Upper lobe of left lung (tissue), 4 donors: ENCODE data around the gene TSC22D4.

Source experiments
- CTCF ChIP-seq, 6 experiments: fragments of 450-650 bp in 4 of 6; fragments of 200-600 bp in 2 of 6; sonication (generic) in 2 of 6; IDR thresholded peaks; one replicate each; pipeline ENCODE4 v1.5.1; 2016 to 2019; ENCODE audit warnings: antibody characterized with exemption in 6 of 6
- POLR2A ChIP-seq, 4 donors: fragments of 450-650 bp; IDR thresholded peaks; one replicate each; pipeline ENCODE4 v1.5.1; 2016 to 2017; ENCODE audit warnings: antibody characterized with exemption in 4 of 4, mild to moderate bottlenecking in 2 of 4

- TF ChIP-seq CTCF (IDR thresholded peaks at IDR 0.05) (no peak), POLR2A (IDR thresholded peaks at IDR 0.05) (no peak)
These were observed 6.7 kb downstream of the TSC22D4 start for GRCh38 chr7:100472121-100472851.
